ENCODE data around the gene PPM1A. TPM values are rescaled to one million over a fixed set of nuclear protein-coding genes. Genes with fewer than 3 reads are reported as not detected.

PPM1A gene
- total RNA-seq, 1 experiment from 2014 or later = 41.7 TPM

DNA sequence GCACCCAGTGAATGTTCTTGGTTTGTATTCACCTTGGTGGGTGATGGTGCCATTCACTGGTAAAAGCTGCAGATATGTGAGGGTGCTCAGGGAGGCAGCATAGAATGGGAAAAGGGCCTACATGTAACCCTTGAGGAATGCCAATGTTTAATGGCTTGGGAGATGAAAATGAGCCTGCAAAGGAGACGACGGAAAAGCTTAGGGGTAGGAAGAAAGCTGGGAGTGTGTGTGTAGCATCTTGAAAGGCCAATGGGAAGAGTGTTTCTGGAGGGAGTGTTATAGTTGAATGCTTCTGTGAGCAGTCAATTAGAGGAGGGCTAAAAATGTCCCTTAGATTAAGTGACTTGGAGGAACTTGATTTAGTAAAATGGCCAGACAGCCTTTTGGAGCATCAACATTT, 24.9 kb downstream of the PPM1A start:
- peak overlapping the region; percentile 5 to 69 (median 18); a peak in 5 of 7 replicates for H3K27ac Mint-ChIP-seq
- no peaks in the 10 kb centered on the region for H4K20me1 ChIP-seq (ENCODE audit: control insufficient read depth, insufficient read depth, insufficient read length)
- H3K18ac ChIP-seq (ENCODE audit: insufficient read length, low read depth, low read length) = no peak overlapping the region
- no peak overlapping the region for H3K9ac ChIP-seq (ENCODE audit: extremely low read depth, insufficient read length, low read length)
- no peak for DNase-seq
- H2BK15ac ChIP-seq (ENCODE audit: low read depth, low read length) = no peak overlapping the region
- H2BK20ac ChIP-seq (ENCODE audit: low read depth, low read length, poor library complexity, severe bottlenecking) = no peak overlapping the region
- no peaks in the 10 kb centered on the region for H3K27me3 Mint-ChIP-seq (ENCODE audit: low read depth)
- H3K27me3 ChIP-seq (ENCODE audit: insufficient read depth, low read length) = no peaks in the 10 kb centered on the region
- H3K79me2 ChIP-seq (ENCODE audit: insufficient read depth, low read length) = peaks cover 8% of the 10 kb centered on the region; the same call in 1 of the 2 replicates
- H4K91ac ChIP-seq (ENCODE audit: insufficient read length, low read depth, low read length) = no peak overlapping the region
- no peak overlapping the region for H3T11ph ChIP-seq (ENCODE audit: low read length)
- no peak overlapping the region for H3K23ac ChIP-seq (ENCODE audit: insufficient read length, low read depth, low read length)
- H2AK5ac ChIP-seq (ENCODE audit: insufficient read length, low read length) = no peak overlapping the region
- H3K4me1 ChIP-seq (ENCODE audit: insufficient read depth, low read length) = peaks cover 7% of the 10 kb centered on the region; the same call in 1 of the 2 replicates
- TF ChIP-seq CTCF (conservative IDR thresholded peaks at IDR 0.05) = no peak
- no peak overlapping the region for H3K4me2 ChIP-seq (ENCODE audit: insufficient read depth, insufficient read length, low read length)
- peaks cover 50 to 54% of the 10 kb centered on the region in 2 experiments for H3K4me1 Mint-ChIP-seq
- peaks cover 2 to 6% (median 4%) of the 10 kb centered on the region in 3 experiments; a peak in 5 of 7 replicates for H3K36me3 Mint-ChIP-seq (ENCODE audit: insufficient read depth in 1 of 3, low read depth in 3 of 3)
- H3K14ac ChIP-seq (ENCODE audit: insufficient read depth, low read length) = no peak overlapping the region
- H2BK12ac ChIP-seq (ENCODE audit: insufficient read length, low read depth, low read length) = no peak overlapping the region
- H3K9me3 Mint-ChIP-seq = no peaks in the 10 kb centered on the region
- H3K27ac ChIP-seq (ENCODE audit: insufficient read length, low read depth, low read length) = no peak overlapping the region
- no peak overlapping the region for H4K8ac ChIP-seq (replicated peaks; ENCODE audit: insufficient read length, low read depth, low read length)
- no peaks in the 10 kb centered on the region for H3K9me3 ChIP-seq (ENCODE audit: control insufficient read depth, low read depth, low read length)
- no peak overlapping the region for H3K4me3 Mint-ChIP-seq
- no peak overlapping the region for H2BK120ac ChIP-seq (ENCODE audit: low read depth, low read length, poor library complexity, severe bottlenecking)
- no CpG with 5 or more reads among the region's 2 CpGs for WGBS (ENCODE audit: extremely low coverage, insufficient read length, low lambda C conversion rate)
- H2AFZ ChIP-seq (ENCODE audit: low read length) = no peak overlapping the region
- H2BK5ac ChIP-seq (ENCODE audit: insufficient read length, low read length) = no peak overlapping the region
- no peak overlapping the region for H4K5ac ChIP-seq (ENCODE audit: insufficient read length, low read depth, low read length)
- H3K23me2 ChIP-seq (ENCODE audit: insufficient read length, low read depth, low read length, poor library complexity, severe bottlenecking) = no peaks in the 10 kb centered on the region
- H3K56ac ChIP-seq (ENCODE audit: insufficient read length, low read depth, low read length) = no peak overlapping the region
- H3K79me1 ChIP-seq (ENCODE audit: insufficient read depth, low read depth, low read length, poor library complexity, severe bottlenecking) = no peaks in the 10 kb centered on the region
- H3K4ac ChIP-seq (ENCODE audit: low read depth, low read length) = no peak overlapping the region

All from H9 (cell line).